CD4-positive, alpha-beta memory T cell (primary cell): ENCODE measurements around the gene CAPZB. TPM values are rescaled to one million over a fixed set of nuclear protein-coding genes. Genes with fewer than 3 reads are reported as not detected.

Experiments
- CTCF ChIA-PET: fragments of 350-600 bp; sonication (Branson Sonifier 250); formaldehyde crosslinking; loops from one replicate; lab custom pipeline; 2021; ENCODE audit warnings: inconsistent platforms; ENCODE audit not compliant: partially characterized antibody; lab: Charles Lee
- POLR2A ChIA-PET: fragments of 350-600 bp; sonication (Branson Sonifier 250); formaldehyde crosslinking; loops from one replicate; lab custom pipeline; 2021; ENCODE audit not compliant: partially characterized antibody; lab: Charles Lee
- DNase-seq, 5 donors: peaks; one replicate each; pipeline versions ENCODE4 v3.0.0 to v3.0.0-alpha.2; 2020 to 2022; ENCODE audit warnings: mixed read lengths in 1 of 5
- H3K27ac ChIP-seq: one replicate; pipeline ENCODE4 v1.7.0; 2013; ENCODE audit warnings: low read depth, low read length
- H3K27me3 ChIP-seq: 2 replicates; pipeline ENCODE4 v1.7.0; 2013; ENCODE audit warnings: mild to moderate bottlenecking, low read length, moderate library complexity; ENCODE audit not compliant: insufficient read depth
- H3K36me3 ChIP-seq: 2 replicates; pipeline ENCODE4 v1.7.0; 2013; ENCODE audit warnings: mild to moderate bottlenecking, low read length, moderate library complexity; ENCODE audit not compliant: insufficient read depth
- H3K4me1 ChIP-seq: 2 replicates; pipeline ENCODE4 v1.7.0; 2013; ENCODE audit warnings: mild to moderate bottlenecking, low read length, moderate library complexity; ENCODE audit not compliant: insufficient read depth
- H3K4me3 ChIP-seq, 2 donors: one replicate each; pipeline ENCODE4 v1.7.0; 2013; ENCODE audit warnings: low read length in 2 of 2, mild to moderate bottlenecking in 1 of 2
- H3K9me3 ChIP-seq, 2 donors: one replicate each; pipeline ENCODE4 v1.7.0; 2013; ENCODE audit warnings: low read length in 2 of 2, control low read depth in 1 of 2; ENCODE audit not compliant: control insufficient read depth in 1 of 2
- H3K27ac Mint-ChIP-seq, 7 donors: one replicate each; pipeline ENCODE4 v1.8.0; 2020 to 2021; ENCODE audit warnings: mixed read lengths in 7 of 7, mild to moderate bottlenecking in 6 of 7, inconsistent platforms in 3 of 7, moderate library complexity in 3 of 7
- H3K27me3 Mint-ChIP-seq, 2 donors: one replicate each; pipeline ENCODE4 v1.8.0; 2020 to 2021; ENCODE audit warnings: mixed read lengths in 2 of 2
- H3K36me3 Mint-ChIP-seq, 2 donors: one replicate each; pipeline ENCODE4 v1.8.0; 2020 to 2021; ENCODE audit warnings: mixed read lengths in 2 of 2, inconsistent platforms in 1 of 2, mild to moderate bottlenecking in 1 of 2
- H3K4me1 Mint-ChIP-seq, 4 donors: one replicate each; pipeline ENCODE4 v1.8.0; 2020 to 2021; ENCODE audit warnings: mixed read lengths in 4 of 4, mild to moderate bottlenecking in 1 of 4
- H3K4me3 Mint-ChIP-seq, 8 donors: one replicate each; pipeline ENCODE4 v1.8.0; 2020 to 2021; ENCODE audit warnings: mixed read lengths in 8 of 8, mild to moderate bottlenecking in 7 of 8, moderate library complexity in 6 of 8, inconsistent platforms in 3 of 8
- H3K9me3 Mint-ChIP-seq, 8 donors: one replicate each; pipeline ENCODE4 v1.8.0; 2020 to 2021; ENCODE audit warnings: mixed read lengths in 8 of 8, mild to moderate bottlenecking in 5 of 8, inconsistent platforms in 3 of 8, moderate library complexity in 1 of 8
- intact Hi-C: fragments of 100-400 bp; cut with micrococcal nuclease; formaldehyde crosslinking; loops from one replicate; pipeline ENCODE4 v1.15.1; 2023
- polyA plus RNA-seq, 2 donors: library from polyadenylated mRNA; unstranded; fragments of 300-500 nt; fragmentation: Illumina TruSeq; gene quantifications; one replicate each; pipeline ENCODE4 v1.2.3, GENCODE V29; 2021
- total RNA-seq, 2 experiments: library from RNA; stranded (reverse); gene quantifications; one replicate each; pipeline ENCODE4 v1.2.3, GENCODE V29; 2021

CAPZB gene
- total and polyA plus RNA-seq, 4 experiments from 2014 or later: 244 to 602 (median 346) TPM

- intact Hi-C loops: no loop called here
- no peaks in the 10 kb centered on the region for H3K27me3 Mint-ChIP-seq
- H3K27ac ChIP-seq: no peak overlapping the region
These were observed 99.3 kb downstream of the CAPZB start for GRCh38 chr1:19385869-19386591.

GRCh38 chr1:19385221-19385620, 100.1 kb downstream of the CAPZB start:
- no peaks in the 10 kb centered on the region for H3K27me3 Mint-ChIP-seq
- H3K4me1 Mint-ChIP-seq: peaks cover 37 to 72% (median 45%) of the 10 kb centered on the region in 4 donors
- ChIA-PET CTCF (no interaction called here), POLR2A (interaction anchor here (0.9 kb wide), 1 partner anchor 91 kb away, joined by 3 read pairs; no protein-coding TSS in a partner anchor)
- Histone ChIP-seq H3K4me3 (no peak overlapping the region), H3K9me3 (no peaks in the 10 kb centered on the region), H3K27me3 (no peaks in the 10 kb centered on the region), H3K27ac (no peak overlapping the region), H3K36me3 (peaks cover 42% of the 10 kb centered on the region), H3K4me1 (peaks cover 32% of the 10 kb centered on the region)
- H3K27ac Mint-ChIP-seq: peak overlapping the region in 6 of 7 donors; percentile 9 to 58 (median 46)
- H3K36me3 Mint-ChIP-seq: peaks cover 15 to 45% of the 10 kb centered on the region in 2 donors
- H3K9me3 Mint-ChIP-seq: no peaks in the 10 kb centered on the region
- H3K4me3 Mint-ChIP-seq: no peak overlapping the region
- DNase-seq: no peak
- intact Hi-C loops: no loop called here

More at GRCh38 chr1:19385869-19386591, 99.3 kb downstream of the CAPZB start:
- H3K4me3 Mint-ChIP-seq: no peak overlapping the region
- Histone ChIP-seq H3K36me3 (peaks cover 38% of the 10 kb centered on the region), H3K4me3 (no peak overlapping the region), H3K9me3 (no peaks in the 10 kb centered on the region), H3K4me1 (peaks cover 39% of the 10 kb centered on the region), H3K27me3 (no peaks in the 10 kb centered on the region)
- peak overlapping the region in 2 of 7 donors; percentile 36 to 68 for H3K27ac Mint-ChIP-seq
- peaks cover 15 to 44% of the 10 kb centered on the region in 2 donors for H3K36me3 Mint-ChIP-seq
- ChIA-PET CTCF (interaction anchor here (1.2 kb wide), 2 partner anchors 265 to 266 kb away, joined by 3 to 4 read pairs; no protein-coding TSS in a partner anchor), POLR2A (no interaction called here)
- DNase-seq: no peak
- peaks cover 44 to 76% (median 52%) of the 10 kb centered on the region in 4 donors for H3K4me1 Mint-ChIP-seq
- H3K9me3 Mint-ChIP-seq: no peaks in the 10 kb centered on the region

- H3K36me3 Mint-ChIP-seq: peaks cover 18 to 49% of the 10 kb centered on the region in 2 donors
- H3K4me3 Mint-ChIP-seq: no peak overlapping the region
- peaks cover 46% of the 10 kb centered on the region for H3K36me3 ChIP-seq
- peaks cover 32 to 71% (median 41%) of the 10 kb centered on the region in 4 donors for H3K4me1 Mint-ChIP-seq
- no peaks in the 10 kb centered on the region for H3K27me3 Mint-ChIP-seq
- POLR2A ChIA-PET: interaction anchor here (0.9 kb wide), 1 partner anchor 92 kb away, joined by 3 read pairs; no protein-coding TSS in a partner anchor
- H3K9me3 Mint-ChIP-seq: no peaks in the 10 kb centered on the region
- intact Hi-C loops: no loop called here
- no peak overlapping the region for H3K4me3 ChIP-seq
- no peaks in the 10 kb centered on the region for H3K9me3 ChIP-seq
- peaks cover 28% of the 10 kb centered on the region for H3K4me1 ChIP-seq
- CTCF ChIA-PET: no interaction called here
- DNase-seq: no peak
- no peak overlapping the region for H3K27ac ChIP-seq
- H3K27ac Mint-ChIP-seq: peak overlapping the region in 5 of 7 donors; percentile 9 to 58 (median 50)
- no peaks in the 10 kb centered on the region for H3K27me3 ChIP-seq
These were observed 100.6 kb downstream of the CAPZB start for GRCh38 chr1:19384772-19385187.

GRCh38 chr1:19384113-19384512, 101.2 kb downstream of the CAPZB start:
- no peak overlapping the region for H3K4me3 ChIP-seq
- peaks cover 52% of the 10 kb centered on the region for H3K36me3 ChIP-seq
- no peak for DNase-seq
- H3K4me3 Mint-ChIP-seq: no peak overlapping the region
- H3K27ac Mint-ChIP-seq: peak overlapping the region in 4 of 7 donors; percentile 19 to 65 (median 40)
- H3K9me3 Mint-ChIP-seq: no peaks in the 10 kb centered on the region
- intact Hi-C loops: no loop called here
- ChIA-PET CTCF (no interaction called here), POLR2A (no interaction called here)
- H3K4me1 Mint-ChIP-seq: peaks cover 29 to 70% (median 39%) of the 10 kb centered on the region in 4 donors
- no peaks in the 10 kb centered on the region for H3K27me3 Mint-ChIP-seq
- H3K27me3 ChIP-seq: no peaks in the 10 kb centered on the region
- H3K27ac ChIP-seq: no peak overlapping the region
- peaks cover 22% of the 10 kb centered on the region for H3K4me1 ChIP-seq
- H3K36me3 Mint-ChIP-seq: peaks cover 22 to 55% of the 10 kb centered on the region in 2 donors
- no peaks in the 10 kb centered on the region for H3K9me3 ChIP-seq

- intact Hi-C loops: no loop called here
- peaks cover 4% of the 10 kb centered on the region for H3K4me1 ChIP-seq
- ChIA-PET POLR2A (no interaction called here), CTCF (no interaction called here)
- Mint-ChIP-seq H3K4me3 (no peak overlapping the region), H3K9me3 (no peaks in the 10 kb centered on the region), H3K27ac (peak overlapping the region in 2 of 7 donors; percentile 57 to 78), H3K4me1 (peaks cover 19 to 58% (median 28%) of the 10 kb centered on the region in 4 donors), H3K27me3 (no peaks in the 10 kb centered on the region), H3K36me3 (peaks cover 33 to 62% of the 10 kb centered on the region in 2 donors)
- no peak overlapping the region for H3K4me3 ChIP-seq
- peaks cover 68% of the 10 kb centered on the region for H3K36me3 ChIP-seq
- no peak overlapping the region for H3K27ac ChIP-seq
- DNase-seq: no peak
- no peaks in the 10 kb centered on the region for H3K27me3 ChIP-seq
- H3K9me3 ChIP-seq: no peaks in the 10 kb centered on the region
These were observed 103.1 kb downstream of the CAPZB start for GRCh38 chr1:19382222-19382621.

- Mint-ChIP-seq H3K9me3 (no peaks in the 10 kb centered on the region), H3K4me3 (no peak overlapping the region), H3K36me3 (peaks cover 40 to 70% of the 10 kb centered on the region in 2 donors), H3K4me1 (peaks cover 19 to 52% (median 28%) of the 10 kb centered on the region in 4 donors), H3K27ac (peak overlapping the region in 1 of 7 donors; percentile 64), H3K27me3 (no peaks in the 10 kb centered on the region)
- Histone ChIP-seq H3K9me3 (no peaks in the 10 kb centered on the region), H3K27me3 (no peaks in the 10 kb centered on the region), H3K36me3 (peaks cover 77% of the 10 kb centered on the region), H3K4me1 (no peaks in the 10 kb centered on the region), H3K27ac (no peak overlapping the region), H3K4me3 (no peak overlapping the region)
- CTCF ChIA-PET: interaction anchor here (1.1 to 1.4 kb wide), 2 partner anchors 10 to 280 kb away, joined by 4 to 5 read pairs; no protein-coding TSS in a partner anchor
- POLR2A ChIA-PET: no interaction called here
- no peak for DNase-seq
- intact Hi-C loops: no loop called here
These were observed 104.1 kb downstream of the CAPZB start for GRCh38 chr1:19381261-19381660.
